K562 (cell line): ENCODE data around the gene VSIG10L2. TPM values are rescaled to one million over a fixed set of nuclear protein-coding genes. Genes with fewer than 3 reads are reported as not detected.
A peak's percentile ranks its signal among the peaks of the same experiment; 100 is the strongest.

Experiments used
- CBX5 ChIP-seq: IDR thresholded peaks from 2 replicates; pipeline ENCODE4 v1.6.1; 2014; ENCODE audit warnings: low read depth, borderline replicate concordance
- CEBPB ChIP-seq: fragments of 450-650 bp; IDR thresholded peaks from 2 replicates; pipeline ENCODE4 v1.6.1; 2016; ENCODE audit warnings: missing genetic modification characterization, missing compliant biosample characterization
- CEBPG ChIP-seq, 3 experiments: fragments of 200-800 bp in 1 of 3; sonication (Bioruptor generic) in 1 of 3; sonication (generic) in 1 of 3; formaldehyde crosslinking in 1 of 3; IDR thresholded peaks in 2 of 3; conservative IDR thresholded peaks in 1 of 3; 2 replicates each; pipeline versions ENCODE4 v1.6.1 to v1.8.0; 2016 to 2022; ENCODE audit warnings: missing compliant biosample characterization in 2 of 3, missing genetic modification characterization in 2 of 3, mild to moderate bottlenecking in 1 of 3, missing genetic modification reagents in 1 of 3
- CREB5 ChIP-seq: fragments of 250-450 bp; sonication (Bioruptor Pico); IDR thresholded peaks from 2 replicates; pipeline ENCODE4 v1.5.0; 2020; ENCODE audit warnings: mild to moderate bottlenecking
- CSDE1 ChIP-seq, 2 experiments: fragments of 450-650 bp; IDR thresholded peaks; 2 replicates each; pipeline ENCODE4 v1.6.1; 2016; ENCODE audit warnings: mild to moderate bottlenecking in 1 of 2
- CTCFL ChIP-seq: IDR thresholded peaks from 2 replicates; pipeline ENCODE4 v1.6.1; 2011; ENCODE audit warnings: borderline replicate concordance, low read depth, mild to moderate bottlenecking, moderate library complexity, low read length; ENCODE audit not compliant: insufficient read depth, poor library complexity, severe bottlenecking
- EP400 ChIP-seq: fragments of 450-650 bp; IDR thresholded peaks from 2 replicates; pipeline ENCODE4 v1.6.1; 2017; ENCODE audit warnings: antibody characterized with exemption, mild to moderate bottlenecking, moderate library complexity
- GABPA ChIP-seq: fragments of 200-800 bp; sonication (Bioruptor generic); conservative IDR thresholded peaks from 2 replicates; pipeline ENCODE4 v1.6.1; 2016; ENCODE audit warnings: low read depth, missing genetic modification characterization, missing compliant biosample characterization
- HNRNPK ChIP-seq: fragments of 200-400 bp; formaldehyde crosslinking; IDR thresholded peaks from one replicate; pipeline ENCODE4 v1.6.1; 2018; ENCODE audit warnings: mild to moderate bottlenecking, low read depth, low read length; ENCODE audit not compliant: poor library complexity, severe bottlenecking
- LEF1 ChIP-seq: fragments of 450-650 bp; IDR thresholded peaks from 2 replicates; pipeline ENCODE4 v1.6.1; 2016; ENCODE audit warnings: mild to moderate bottlenecking
- MCM2 ChIP-seq: fragments of 450-650 bp; IDR thresholded peaks from 2 replicates; pipeline ENCODE4 v1.6.1; 2017; ENCODE audit warnings: low read depth, mild to moderate bottlenecking
- MCM3 ChIP-seq: fragments of 450-650 bp; IDR thresholded peaks from 2 replicates; pipeline ENCODE4 v1.6.1; 2016
- MED1 ChIP-seq: sonication (generic); formaldehyde crosslinking; IDR thresholded peaks from 2 replicates; pipeline ENCODE4 v1.8.1; 2023; ENCODE audit warnings: missing genetic modification reagents, borderline replicate concordance
- NELFE ChIP-seq: IDR thresholded peaks from 2 replicates; pipeline ENCODE4 v1.6.1; 2011; ENCODE audit warnings: mild to moderate bottlenecking; ENCODE audit not compliant: insufficient read depth, insufficient read length
- NFXL1 ChIP-seq: fragments of 450-650 bp; formaldehyde crosslinking; IDR thresholded peaks from 2 replicates; pipeline ENCODE4 v1.4.0; 2021; ENCODE audit warnings: mild to moderate bottlenecking
- PKNOX1 ChIP-seq: fragments of 450-650 bp; IDR thresholded peaks from 2 replicates; pipeline ENCODE4 v1.6.1; 2016
- POU5F1 ChIP-seq: fragments of 150-350 bp; IDR thresholded peaks from 2 replicates; pipeline ENCODE4 v1.6.1; 2014; ENCODE audit warnings: borderline replicate concordance, low read length, low read depth, mild to moderate bottlenecking; ENCODE audit not compliant: partially characterized antibody
- VEZF1 ChIP-seq: fragments of 200-800 bp; sonication (Bioruptor generic); IDR thresholded peaks from 2 replicates; pipeline ENCODE4 v1.6.1; 2017; ENCODE audit warnings: missing genetic modification characterization, missing compliant biosample characterization
- ZNF311 ChIP-seq: fragments of 250-450 bp; sonication (Bioruptor Pico); IDR thresholded peaks from 2 replicates; pipeline ENCODE4 v1.4.0; 2020; ENCODE audit warnings: mild to moderate bottlenecking, moderate library complexity
- ZNF644 ChIP-seq: fragments of 200-800 bp; sonication (Bioruptor generic); IDR thresholded peaks from 2 replicates; pipeline ENCODE4 v1.6.1; 2016; ENCODE audit warnings: low read depth, missing genetic modification characterization, missing compliant biosample characterization
- polyA plus RNA-seq, 8 experiments: library from polyadenylated mRNA; depleted of rRNA in 4 of 8; stranded (reverse) in 5 of 8; unstranded in 3 of 8; fragments of >200 nt; fragmentation: Nextera tagmentation in 2 of 8; fragmentation: Illumina TruSeq in 1 of 8; extraction: Ambion mirVana in 2 of 8; extraction: Trizol in 1 of 8; gene quantifications; 2 replicates each; pipeline versions ENCODE4 v1.2.1 to v1.2.3, GENCODE V29; 2011 to 2014; ENCODE audit warnings: inconsistent platforms in 1 of 8, missing spikeins in 1 of 8
- total RNA-seq, 7 experiments: library from RNA; depleted of rRNA in 6 of 7; stranded (reverse); fragments of >200 nt in 6 of 7; fragmentation: Illumina TruSeq in 2 of 7; extraction: Trizol in 2 of 7; gene quantifications; 2 replicates each; pipeline versions ENCODE4 v1.2.1 to v1.2.3, GENCODE V29; 2011 to 2021; ENCODE audit warnings: low replicate concordance in 1 of 7
- TF ChIP-seq, protein P1 (sequence below): fragments of 450-650 bp; IDR thresholded peaks from 2 replicates; pipeline ENCODE4 v1.6.1; 2016; ENCODE audit warnings: low read depth, mild to moderate bottlenecking, moderate library complexity

Gene VSIG10L2
- total and polyA plus RNA-seq, 9 of the 15 experiments (the other 6 are each of a cell fraction or from before 2014, with no cell fraction given), result not detected

DNA sequence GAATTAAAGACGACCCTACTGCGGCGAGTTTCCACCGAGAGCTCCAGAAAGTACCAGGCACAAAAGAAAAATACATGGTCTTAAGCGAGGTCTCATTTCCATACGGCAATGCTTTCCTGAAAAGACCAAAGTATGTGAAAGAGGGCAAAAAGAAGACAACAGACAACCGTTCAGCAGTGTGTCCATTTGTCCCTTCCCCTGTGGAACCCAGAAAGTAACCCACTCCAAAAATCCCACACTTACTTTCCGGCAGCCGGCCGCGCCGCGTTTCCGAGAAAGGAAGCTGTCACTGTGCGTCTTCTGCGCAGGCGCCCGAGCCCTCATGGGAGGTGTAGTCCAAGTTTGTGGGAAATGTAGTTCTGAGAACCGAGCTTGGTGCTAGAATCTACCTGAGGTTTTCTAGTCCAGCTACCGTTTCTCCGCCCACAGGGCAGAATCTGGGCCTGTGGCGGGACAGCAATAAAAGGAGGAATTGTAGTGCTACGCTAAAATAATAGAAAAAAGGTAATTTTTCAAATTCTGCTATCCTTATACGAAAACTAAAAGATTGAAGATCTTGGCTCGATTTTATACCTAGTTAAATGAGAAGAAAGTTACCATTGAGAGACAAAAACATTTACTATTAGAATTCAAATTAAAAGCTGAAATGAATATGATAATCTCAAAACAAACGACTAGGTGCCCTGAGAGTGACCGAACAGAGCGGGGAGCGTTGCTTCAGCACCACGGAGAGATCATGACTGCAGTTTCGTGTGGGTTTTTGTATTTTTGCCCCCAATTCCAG lies 42.7 kb upstream of the VSIG10L2 start, which contains the start of gene PUS3 (continued):
- TF ChIP-seq PKNOX1 (peak; percentile 35; the same call in 1 of the 2 replicates), CEBPB (tag) (no peak), LEF1 (no peak), ZNF311 (CRISPR knock-in tag) (no peak), CSDE1 (IDR thresholded peaks at IDR 0.05) (no peak), CTCFL (no peak), NELFE (no peak), MCM3 (no peak), CREB5 (CRISPR knock-in tag) (no peak), MCM2 (no peak), HNRNPK (no peak), GABPA (tag) (peak; percentile 87), EP400 (peak; percentile 61), VEZF1 (CRISPR knock-in tag) (0 out of 2 replicates have a peak, but pooled peaks have one; percentile 2), CBX5 (no peak), POU5F1 (peak; percentile 22), NFXL1 (CRISPR knock-in tag) (no peak), CEBPG (CRISPR knock-in tag; IDR thresholded peaks at IDR 0.05) (no peak), CEBPG (tag; conservative IDR thresholded peaks at IDR 0.05 in 1 of 2, IDR thresholded peaks at IDR 0.05 in 1 of 2) (no peak), MED1 (no peak), ZNF644 (tag) (no peak)
- TF ChIP-seq, protein P1, sequence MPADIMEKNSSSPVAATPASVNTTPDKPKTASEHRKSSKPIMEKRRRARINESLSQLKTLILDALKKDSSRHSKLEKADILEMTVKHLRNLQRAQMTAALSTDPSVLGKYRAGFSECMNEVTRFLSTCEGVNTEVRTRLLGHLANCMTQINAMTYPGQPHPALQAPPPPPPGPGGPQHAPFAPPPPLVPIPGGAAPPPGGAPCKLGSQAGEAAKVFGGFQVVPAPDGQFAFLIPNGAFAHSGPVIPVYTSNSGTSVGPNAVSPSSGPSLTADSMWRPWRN, result no peak
